GM21515 (cell line): ENCODE data around the gene FHL2.
"Not testable (repeated sequence)": the region's sequence is repeated elsewhere in the genome, so short reads cannot be mapped to it uniquely, and the experiment has no call there.

ENCODE experiments used
- ATAC-seq: cut with Tn5 transposase; IDR thresholded peaks from one replicate; pipeline ENCODE4 v1.9.1; 2021; ENCODE audit not compliant: unreplicated experiment

FHL2 gene

DNA sequence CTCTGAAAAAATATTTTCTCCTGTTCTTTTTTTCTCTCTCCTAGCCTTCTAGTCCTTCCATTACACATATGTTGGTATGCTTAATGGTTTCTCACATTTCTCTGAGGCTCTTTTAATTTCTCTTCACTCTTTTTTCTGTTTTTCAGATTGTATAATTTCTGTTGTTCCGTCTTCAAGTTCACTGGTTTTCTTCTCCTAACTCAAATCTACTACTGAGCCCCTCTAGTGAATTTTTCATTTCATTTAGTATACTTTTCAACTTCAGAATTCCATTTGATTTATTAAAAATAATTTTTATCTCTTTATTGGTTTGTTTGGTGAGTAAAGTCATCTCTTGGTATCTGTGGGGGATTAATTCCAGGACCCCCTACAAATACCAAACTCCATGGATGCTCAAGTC lies 41.7 kb downstream of the FHL2 start:
- ATAC-seq = no peak

DNA sequence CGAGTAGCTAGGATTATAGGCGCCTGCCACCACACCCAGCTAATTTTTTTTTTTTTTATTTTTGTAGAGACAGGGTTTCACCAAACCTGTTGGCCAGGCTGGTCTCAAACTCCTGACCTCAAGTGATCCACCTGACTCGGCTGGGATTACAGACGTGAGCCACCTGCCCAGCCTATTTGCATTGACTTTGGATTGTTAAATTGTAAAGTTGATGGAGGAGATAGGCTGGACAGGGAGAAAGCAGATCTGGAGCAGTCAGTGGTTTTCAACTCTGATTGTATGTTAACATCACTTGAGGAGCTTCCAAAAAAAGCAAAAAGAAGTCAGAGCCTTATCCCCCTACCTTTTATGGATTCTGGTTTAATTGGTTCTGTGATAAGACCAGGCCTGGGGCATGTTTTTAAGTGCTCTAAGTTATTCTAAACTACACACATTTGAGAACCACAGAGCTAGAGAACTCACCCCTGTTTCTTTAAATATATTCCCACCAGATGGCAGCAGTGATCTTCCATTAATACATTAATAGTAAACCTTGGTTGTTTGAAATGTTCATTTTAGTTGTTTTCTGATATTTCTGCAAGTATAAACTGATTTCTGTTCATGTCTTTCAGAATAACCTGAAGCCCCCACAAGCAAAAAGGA lies 54.0 kb downstream of the FHL2 start:
- ATAC-seq = no peak

DNA sequence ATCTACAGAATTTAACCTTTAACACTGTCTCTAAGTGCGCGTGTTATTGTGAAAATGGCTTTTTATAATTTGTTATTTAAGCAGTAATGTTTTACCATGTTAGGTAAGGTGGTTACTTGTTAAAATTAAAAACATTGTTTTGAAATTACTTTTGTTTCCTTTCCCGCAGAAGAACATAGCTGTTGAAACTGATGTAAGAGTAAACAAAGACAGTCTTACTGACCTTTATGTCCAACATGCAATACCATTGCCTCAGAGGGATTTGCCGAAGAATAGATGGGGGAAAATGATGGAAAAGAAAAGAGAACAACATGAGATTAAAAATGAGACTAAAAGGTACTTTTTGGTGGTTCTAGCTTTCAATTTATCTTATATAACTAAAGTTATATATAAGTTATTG lies 59.4 kb downstream of the FHL2 start:
- ATAC-seq = no peak

DNA sequence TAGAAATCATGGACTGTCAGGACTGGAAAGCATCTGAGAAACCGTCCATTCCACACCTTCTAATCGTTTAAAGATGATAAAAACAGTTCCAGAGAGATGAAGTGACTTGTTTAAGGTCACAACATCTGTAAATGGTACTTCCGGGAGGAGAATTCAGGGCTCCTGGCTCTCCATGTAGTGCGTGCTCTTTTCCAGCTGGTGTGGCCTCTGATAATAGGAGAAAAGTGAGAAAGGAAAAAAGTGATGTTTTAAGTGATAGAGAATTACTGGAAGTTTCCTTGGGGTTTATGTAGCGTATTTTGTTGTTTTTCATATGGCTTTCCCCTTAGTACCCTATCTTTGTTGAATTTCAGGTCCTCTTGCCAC lies 60.8 kb downstream of the FHL2 start:
- peak; percentile 26 for ATAC-seq

DNA sequence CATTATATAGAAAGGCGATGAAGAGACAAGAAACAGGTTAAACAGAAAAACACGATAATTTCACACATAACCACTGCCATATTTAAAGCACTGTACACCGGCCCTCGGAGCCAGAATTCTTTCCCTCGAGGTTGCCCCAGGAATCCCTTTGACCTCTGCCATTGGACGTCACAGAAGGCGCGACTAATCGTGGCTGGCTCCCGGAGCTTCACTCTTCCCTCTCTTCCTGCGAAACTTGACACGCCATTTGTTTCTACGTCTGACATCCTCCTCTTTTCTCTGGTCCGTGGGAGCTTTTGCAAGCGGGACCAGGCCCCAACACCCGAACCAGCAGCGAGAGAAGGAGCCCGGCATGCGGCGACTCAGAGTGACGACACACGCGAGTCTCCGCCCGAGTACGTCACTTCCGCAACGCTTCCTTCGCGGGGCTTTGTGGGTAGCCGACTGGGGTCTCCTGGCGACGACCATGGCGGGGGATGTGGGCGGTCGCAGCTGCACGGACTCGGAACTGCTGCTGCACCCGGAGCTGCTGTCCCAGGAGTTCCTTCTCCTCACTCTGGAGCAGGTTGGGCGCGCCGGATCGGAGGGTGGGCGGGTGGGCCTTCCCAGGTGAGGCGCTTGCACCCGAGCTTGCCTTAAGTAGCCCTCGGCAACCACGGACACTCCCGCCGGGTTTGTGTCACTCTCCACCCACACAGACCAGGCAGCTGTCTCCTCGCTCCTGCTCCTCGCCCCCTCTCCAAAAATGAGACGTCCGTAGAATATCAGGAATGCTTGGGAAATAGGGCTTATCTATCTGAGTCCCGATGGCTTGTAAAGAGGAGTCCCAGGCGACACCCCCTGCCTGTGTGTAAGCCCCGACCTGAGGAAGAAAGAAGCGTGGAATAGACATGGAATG lies 61.5 kb downstream of the FHL2 start, which contains the start of gene C2orf49:
TSS of gene C2orf49 (plus strand) at position 419 of the 898 bp plus-strand sequence. CDS start at position 467, 48 bp downstream.
- ATAC-seq = peak; percentile 89

DNA sequence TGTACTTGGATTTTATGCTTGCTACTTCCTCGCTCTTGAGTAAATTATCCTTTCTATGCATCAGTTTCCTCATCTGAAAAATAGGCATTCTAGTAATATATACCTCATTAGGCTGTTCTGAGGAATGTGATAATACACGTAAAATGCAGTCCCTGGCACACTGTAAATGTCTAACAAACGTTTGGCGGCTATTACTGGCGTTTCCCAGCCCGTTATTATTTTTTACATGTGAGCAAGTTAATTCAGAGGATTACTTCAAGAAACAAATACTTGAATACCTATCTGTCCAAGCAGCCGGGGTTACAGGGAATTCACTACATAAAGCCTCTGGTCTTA lies 62.1 kb downstream of the FHL2 start:
- no peak for ATAC-seq

DNA sequence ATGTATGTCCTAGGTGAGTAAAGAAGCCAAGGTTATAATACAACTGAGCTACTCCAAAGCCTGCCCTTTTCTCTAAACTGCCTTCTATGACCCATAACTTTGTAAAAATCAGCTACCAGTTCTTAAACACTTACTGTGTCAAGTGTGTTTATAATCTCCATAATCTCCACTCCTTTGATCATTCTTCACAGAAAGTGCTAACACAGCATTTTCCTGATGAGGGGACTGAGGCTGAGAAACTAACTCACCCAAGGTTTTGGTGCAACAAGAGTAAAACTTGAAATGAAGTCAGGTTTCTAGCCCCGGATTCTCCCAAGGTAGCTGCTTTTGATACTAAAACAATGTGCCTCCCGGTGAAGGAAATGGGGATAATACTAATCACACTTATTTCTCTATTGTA lies 63.4 kb downstream of the FHL2 start:
- no peak for ATAC-seq

DNA sequence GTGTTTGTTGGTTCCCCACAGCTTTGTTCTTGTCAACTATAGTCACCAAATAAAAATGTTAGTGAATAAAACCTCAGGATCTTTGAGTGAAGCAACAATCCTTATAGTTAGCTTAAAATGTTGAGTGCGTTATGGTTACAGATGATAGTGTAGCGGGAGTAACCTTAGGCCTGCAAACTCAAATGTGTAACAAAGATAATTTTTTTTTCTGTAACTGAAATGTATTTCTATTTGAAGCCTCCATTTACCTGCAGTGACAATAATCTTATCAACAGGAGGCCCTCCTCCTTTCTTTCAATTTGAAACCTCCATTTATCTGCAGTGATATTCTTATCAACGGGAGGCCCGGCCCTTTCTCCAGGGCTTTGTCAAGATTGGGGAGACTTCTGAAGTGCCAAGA lies 64.6 kb downstream of the FHL2 start:
- no peak for ATAC-seq

DNA sequence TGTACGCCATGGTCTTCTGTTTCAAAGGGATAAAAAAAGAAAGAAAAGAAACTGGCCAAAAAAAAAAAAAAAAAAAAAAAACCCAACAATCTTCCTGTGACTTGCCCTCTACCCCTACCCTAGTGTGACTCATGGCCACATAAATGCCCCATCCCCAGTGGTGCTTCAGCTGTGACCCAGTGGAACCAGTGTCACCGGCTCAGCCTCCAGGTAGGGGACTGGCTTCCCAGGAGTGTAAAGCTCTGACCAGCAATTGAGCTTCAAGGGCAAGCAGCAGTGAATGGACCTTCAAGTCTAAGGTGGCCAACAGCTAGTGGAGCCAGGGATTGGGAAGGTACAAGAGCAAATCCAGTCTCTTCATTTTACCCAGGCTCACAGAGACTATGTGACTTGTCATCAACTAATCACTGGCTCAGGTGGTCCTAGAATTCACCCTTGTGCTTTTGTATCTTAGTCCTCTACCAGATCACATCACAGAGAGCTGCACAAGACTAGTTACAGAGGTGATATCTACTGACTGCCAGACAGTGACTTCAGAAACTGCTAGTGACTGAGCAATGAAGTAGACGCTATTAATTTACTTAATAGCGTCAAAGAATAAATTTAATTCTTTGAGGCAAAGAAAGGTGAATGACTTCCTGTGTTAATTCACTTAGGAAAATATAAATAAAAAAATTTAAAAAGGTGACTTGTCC lies 68.0 kb downstream of the FHL2 start:
- no peak for ATAC-seq

DNA sequence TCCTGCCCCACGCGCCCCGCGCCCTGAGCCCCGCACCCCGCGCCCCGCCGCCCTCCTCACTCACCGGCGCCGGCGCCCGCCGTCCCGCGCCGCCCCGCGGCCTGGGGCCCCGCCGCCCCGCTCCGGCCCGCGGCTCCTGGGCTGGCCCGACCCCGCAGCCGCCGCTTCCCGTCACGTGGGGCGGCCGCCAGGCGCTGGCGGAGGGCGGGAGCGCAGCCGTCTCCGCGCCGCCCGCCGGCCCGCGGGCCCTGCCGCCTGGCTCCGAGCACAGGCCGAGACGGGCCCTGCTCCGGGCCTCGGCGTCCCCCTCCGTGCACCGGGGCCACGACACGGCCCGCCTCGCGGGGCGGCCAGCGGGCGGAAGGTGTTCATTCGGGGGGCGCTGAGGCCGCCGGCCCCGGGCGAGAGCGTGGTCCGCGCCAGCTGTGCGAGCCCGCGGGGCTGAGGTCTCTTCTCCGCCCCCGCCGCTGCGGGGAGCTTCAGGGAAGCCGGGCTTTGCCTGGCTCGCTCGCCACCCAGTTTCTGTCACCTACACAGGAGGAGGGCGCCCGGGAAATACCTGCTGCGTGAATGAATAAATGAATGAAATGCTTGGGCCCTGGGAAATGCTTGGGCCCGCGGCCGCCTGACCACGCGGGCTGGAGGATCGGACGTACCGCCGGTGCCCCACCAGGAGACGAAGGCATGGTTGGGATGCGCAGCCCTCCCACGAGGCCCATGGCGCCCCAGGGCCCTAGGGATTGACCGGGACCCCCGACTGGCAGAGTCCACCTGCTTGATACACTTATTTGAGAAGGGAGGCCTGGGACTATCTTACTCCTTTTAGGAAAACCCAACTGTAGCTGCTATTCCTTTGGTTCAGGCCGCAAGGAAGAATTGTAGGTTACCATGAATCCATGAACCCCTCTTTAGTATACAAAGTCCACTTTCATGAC lies 69.0 kb downstream of the FHL2 start, which contains the start of gene TGFBRAP1:
TSS of gene TGFBRAP1 (minus strand) at position 175 of the 935 bp plus-strand sequence. CDS start 21,434 bp downstream, outside the sequence.
- ATAC-seq = peak; percentile 82

DNA sequence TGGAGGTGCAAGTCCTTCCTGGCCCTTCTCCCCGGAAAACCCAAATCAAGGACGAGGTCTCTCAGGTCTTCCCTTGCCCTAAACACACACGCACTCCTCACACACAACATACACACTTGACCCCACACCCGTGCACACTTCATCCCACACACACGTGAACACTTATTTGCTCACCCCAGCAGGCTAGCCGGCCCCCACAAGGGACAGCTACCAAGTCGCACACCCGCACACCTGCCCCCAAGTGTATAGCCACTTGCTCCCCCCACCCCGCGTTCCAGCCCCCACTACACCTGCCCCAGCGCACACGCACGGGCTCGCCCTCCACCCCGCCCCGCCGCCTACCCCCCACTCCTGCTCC lies 69.7 kb downstream of the FHL2 start:
- ATAC-seq = peak; percentile 4

DNA sequence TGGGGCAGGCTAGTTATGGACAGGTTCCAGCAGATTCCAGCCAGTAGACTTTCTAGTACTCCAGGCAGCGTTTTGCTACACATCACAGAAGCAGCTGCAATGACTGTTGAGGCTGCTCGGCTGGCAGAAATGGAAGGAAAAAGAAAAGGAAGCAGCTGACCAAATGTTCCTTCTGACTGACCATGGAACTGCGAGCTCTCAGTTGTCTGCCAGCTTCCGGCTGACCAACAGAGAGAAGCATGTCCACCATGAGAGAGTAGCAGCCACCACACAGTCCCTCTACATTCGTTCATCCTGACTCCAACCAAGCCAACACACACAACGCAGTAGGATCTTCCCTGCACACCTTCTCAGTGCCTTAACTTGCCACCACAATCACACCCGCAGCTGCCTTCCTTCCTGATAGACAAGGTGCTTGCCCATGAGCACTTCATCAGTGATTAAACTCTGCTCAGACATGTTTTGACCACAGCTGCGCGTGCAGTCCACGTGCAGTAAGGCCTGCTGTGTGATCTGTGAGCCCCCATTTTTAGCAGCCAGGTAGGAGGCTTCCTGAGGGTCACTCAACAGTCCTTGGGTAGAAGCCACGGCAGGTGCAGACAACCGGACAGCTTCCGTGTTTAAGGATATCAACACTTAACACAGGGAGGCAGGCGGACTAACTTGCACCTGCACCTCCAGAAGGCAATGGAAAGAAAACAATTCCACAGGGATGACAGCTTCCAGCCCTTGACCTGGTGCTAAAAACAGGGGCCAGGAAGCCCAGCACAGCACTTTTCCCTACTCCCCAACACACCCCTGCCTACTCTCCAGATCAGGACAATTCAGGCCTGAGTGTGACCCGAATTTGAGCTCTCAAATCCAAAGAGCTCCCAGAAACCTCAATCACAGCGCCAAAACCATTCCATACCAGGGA lies 70.3 kb downstream of the FHL2 start:
- ATAC-seq = no peak

DNA sequence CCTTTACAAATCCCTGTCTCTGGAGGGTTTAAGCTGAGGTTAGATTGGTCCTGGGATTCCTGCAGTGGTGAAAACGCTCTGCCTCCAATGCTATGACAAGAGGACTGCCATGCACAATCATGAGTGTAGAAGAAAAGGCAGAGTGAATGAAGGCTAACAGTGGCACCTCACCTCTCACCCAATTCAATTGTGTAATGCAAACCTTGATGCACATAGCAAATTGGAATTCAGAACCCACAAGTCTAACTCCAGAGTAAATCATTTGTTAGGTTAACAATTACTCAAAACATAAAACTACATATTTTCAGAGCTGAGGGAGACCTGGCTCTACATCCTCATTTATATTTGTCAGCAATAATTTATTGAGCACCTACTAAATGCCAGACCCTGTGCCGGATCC lies 71.2 kb downstream of the FHL2 start:
- ATAC-seq = no peak

DNA sequence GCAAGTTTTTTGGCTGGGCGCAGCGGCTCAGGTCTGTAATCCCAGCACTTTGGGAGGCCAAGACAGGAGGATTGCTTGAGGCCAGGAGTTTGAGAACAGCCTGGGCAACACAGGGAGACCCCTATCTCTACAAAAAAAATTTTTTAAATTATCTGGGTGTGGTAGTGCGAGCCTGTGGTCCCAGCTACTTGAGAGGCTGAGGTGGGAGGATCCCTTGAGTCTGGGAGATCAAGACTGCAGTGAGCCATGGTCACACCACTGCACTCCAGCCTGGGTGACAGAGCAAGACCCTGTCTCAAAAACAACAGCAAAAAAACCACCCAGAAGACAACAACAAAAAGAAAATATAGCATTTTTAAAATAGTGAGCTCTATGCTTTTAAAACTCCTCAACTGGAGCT lies 71.6 kb downstream of the FHL2 start:
- ATAC-seq = not testable (repeated sequence)

DNA sequence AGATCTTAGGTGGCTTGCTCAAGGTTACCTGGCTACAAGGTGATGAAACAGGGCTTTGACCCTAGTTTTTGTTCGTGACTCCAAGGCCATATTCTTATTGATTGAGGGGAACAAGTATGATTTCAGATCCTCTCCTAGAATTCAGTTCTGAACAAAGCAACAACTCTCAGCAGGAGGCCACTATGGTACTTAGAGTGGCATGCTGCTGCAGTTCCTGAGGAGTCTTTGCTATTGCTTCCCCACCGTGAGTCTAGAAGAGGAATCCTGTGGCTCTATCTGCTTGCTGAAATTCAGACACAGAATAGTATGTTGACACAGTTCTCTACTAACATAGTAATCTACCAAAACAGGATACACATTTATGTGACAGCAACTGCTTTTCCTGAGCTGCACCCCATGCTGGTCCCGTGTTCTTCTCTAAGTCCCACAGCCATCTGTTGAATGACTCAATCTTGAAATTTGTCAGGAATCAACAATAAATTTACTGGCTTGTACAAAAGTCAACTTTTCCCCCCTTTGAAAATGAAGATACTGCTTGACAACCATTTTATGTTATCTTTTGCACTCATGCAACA lies 73.4 kb downstream of the FHL2 start:
- no peak for ATAC-seq

DNA sequence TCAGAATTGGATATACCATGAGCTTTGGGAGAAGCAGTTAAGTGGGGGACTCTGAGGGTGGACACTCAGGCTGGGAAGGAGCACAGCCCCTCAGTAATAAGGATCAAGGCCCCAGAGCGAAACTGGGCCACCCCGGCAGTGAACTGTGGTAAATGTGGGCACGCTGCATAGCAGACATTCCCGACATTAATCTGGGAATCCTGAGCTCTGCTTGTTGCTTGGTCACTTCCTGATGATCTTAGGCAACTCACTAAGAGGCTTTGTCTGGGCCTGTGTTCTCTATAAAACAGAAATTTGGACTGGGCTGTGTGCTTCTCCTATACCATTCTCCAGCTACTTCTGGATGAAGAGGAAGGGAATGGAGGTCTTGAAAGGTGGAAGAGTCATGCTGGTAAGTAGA lies 74.1 kb downstream of the FHL2 start:
- no peak for ATAC-seq

DNA sequence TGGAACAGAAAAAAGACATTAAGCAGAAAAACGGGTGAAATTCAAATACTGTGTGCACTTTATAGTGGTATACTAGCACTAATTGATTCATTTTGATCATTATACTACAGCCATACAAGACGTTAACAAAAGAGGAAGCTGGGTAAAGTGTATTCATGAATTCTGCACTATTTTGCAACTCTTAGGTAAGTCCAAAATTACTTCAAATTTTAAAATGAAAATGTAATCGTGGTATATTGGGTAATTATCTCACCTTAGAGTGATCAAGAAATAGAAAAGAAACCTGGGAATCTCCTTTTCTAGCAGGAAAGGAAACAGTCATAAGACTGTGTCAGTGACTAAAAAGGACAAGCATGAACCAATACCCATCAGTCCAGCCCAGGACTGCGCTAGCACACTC lies 74.8 kb downstream of the FHL2 start:
- ATAC-seq = no peak

DNA sequence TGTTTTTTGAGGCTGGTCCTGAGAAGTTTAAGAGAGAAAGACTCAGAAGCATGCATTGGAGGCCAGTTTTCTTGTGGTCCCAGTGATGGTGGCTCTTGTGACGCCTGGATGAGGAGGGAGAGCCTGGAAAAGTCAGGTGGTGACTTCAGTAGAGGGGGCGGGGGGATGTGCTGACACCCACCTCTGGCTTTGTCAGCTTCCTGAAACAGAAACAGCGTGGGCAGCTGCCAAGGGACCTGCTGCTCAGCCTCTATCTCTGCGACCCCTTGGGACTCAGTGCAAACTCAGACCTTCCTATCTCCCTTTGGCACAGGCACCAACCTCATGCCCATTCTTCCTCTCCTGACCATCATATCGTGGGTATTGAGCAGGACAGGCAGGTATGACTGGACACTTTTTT lies 75.7 kb downstream of the FHL2 start:
- ATAC-seq = no peak

DNA sequence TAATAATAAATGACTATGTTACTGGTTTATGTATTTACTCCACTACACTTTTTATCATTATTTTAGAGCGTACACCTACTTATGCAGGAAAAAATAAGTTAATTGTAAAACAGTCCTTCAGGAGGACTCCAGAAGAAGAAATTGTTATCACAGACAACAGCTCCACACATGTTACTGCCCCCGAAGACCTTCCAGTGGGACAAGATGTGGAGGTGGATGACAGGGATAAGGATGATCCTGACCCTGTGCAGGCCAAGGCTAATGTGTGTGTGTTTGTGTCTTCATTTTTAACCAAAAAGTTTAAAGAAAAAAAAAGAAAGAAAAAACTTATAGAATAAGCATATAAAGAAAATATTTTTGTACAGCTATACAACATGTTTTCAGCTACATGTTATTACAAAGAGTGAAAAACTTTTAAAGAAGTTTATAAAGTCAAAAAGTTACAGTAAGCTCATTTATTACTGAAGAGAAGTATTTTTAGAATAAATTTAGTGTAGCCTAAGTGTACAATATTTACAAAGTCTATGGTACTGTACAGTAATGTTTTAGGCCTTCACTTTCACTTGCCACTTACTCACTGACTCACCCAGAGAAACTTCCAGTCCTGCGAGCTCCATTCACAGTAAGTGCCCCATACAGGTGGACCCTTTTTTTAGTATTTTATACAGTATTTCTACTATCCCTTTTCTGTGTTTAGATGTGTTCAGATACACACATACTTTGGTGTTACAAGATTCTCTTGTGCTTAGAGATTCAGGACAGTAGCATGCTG lies 76.8 kb downstream of the FHL2 start:
- ATAC-seq = no peak
